H1 (cell line): ENCODE results near the gene TSEN34.
"Not testable (repeated sequence)": the region's sequence is repeated elsewhere in the genome, so short reads cannot be mapped to it uniquely, and the experiment has no call there.

ENCODE experiments used
- CTCF ChIP-seq, 3 experiments: IDR thresholded peaks; 1 replicate in 2 of 3; 2 replicates in 1 of 3; pipeline versions ENCODE4 v1.5.1 to v1.6.1; 2011; ENCODE audit warnings: low read length in 3 of 3, mild to moderate bottlenecking in 3 of 3, inconsistent platforms in 2 of 3, low read depth in 1 of 3, moderate library complexity in 1 of 3; ENCODE audit not compliant: insufficient read depth in 1 of 3; ENCODE audit errors: control extremely low read depth in 1 of 3
- SRF ChIP-seq: IDR thresholded peaks from 2 replicates; pipeline ENCODE4 v1.6.1; 2011; ENCODE audit warnings: mild to moderate bottlenecking, low read depth, low read length, moderate library complexity
- YY1 ChIP-seq: IDR thresholded peaks from 2 replicates; pipeline ENCODE4 v1.6.1; 2011; ENCODE audit warnings: low read depth, mild to moderate bottlenecking, low read length

DNA sequence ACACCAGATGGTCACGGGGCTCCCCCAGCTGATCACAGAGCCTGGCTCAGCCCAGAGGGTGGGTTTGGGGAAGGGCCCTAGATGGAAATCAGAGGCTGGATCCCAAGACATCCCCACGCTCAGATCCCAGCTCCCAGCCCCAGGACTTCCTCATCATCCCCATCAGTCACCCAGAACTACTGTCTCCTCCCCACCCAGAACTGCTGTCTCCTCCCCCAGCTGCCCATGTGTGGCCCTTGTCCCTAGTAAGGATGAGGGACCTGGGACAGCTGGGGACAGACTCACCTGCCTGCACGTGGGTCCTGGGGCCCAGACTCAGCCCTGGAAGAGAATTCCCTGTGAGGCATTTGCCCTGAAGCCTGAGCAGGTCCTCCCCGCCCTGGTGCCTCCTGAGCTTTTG lies 51.1 kb downstream of the TSEN34 start:
- not testable (repeated sequence) for TF ChIP-seq SRF; CTCF (IDR thresholded peaks at IDR 0.05; ENCODE audit: control extremely low read depth in 1 of 3, insufficient read depth in 1 of 3, low read depth in 1 of 3, low read length in 3 of 3); YY1
